ENCODE measurements around the gene RAX.

DNA sequence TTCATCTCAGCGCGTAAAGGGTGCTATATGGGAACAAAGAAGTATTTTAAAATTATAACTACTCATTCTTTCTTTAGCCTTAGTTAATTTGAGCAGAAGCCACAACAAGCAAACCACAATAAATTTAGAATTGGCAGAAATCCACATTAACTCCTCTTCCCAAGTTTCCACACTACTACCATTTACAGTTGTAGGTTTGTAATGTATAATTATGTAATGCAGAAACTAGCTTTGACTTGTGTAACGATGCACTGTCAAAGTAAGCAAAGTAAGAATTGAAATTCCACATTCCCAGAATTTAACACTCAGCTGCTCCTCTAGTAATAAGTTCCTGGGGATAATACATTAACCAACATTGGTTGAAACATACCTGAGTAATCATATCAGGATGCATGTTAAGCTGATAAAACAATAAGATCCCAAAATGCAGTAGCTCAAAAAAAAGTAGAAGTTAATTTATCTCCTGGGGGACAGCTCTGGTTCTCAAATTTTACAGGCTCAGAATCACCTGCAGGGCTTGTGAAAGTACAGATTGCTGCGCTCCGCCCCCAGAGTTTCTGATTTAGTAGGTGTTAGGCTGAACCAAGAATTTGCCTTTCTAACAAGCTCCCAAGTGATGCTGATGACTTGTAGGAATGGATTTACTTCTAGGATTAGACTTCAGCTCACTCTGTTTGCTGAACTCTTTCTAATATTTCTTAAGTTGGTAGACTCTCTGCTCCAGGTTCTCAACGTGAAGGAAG is 43.4 kb downstream of the RAX start:
- TF ChIP-seq CTCF (conservative IDR thresholded peaks at IDR 0.05; ENCODE audit: low read depth, low read length) (no peak), EZH2 (IDR thresholded peaks at IDR 0.05; ENCODE audit: borderline replicate concordance, low read depth, low read length, poor library complexity, severe bottlenecking) (no peak)

Data from A673 (cell line).